HEK293 (cell line): ENCODE data around the gene MYL9.
A peak's percentile ranks its signal among the peaks of the same experiment; 100 is the strongest.

Experiments
- CTCF ChIA-PET: fragments of 350-600 bp; formaldehyde crosslinking; extraction: SDS; loops from one replicate; lab custom pipeline; 2021; ENCODE audit warnings: antibody characterized with exemption; lab: Yijun Ruan, JAX
- POLR2A ChIA-PET: fragments of 300-600 bp; formaldehyde crosslinking; extraction: SDS; loops from one replicate; lab custom pipeline; 2020; ENCODE audit warnings: antibody characterized with exemption, inconsistent platforms; lab: Yijun Ruan, JAX
- H3K27ac ChIP-seq: fragments of 200-500 bp; sonication (Bioruptor generic); 2 replicates; pipeline ENCODE4 v1.5.1; 2014; ENCODE audit warnings: low read depth, low read length, control low read depth, inconsistent platforms; ENCODE audit errors: extremely low read depth
- H3K36me3 ChIP-seq, 2 experiments: fragments of 200-500 bp in 1 of 2; sonication (Bioruptor generic) in 1 of 2; 1 replicate in 1 of 2; 2 replicates in 1 of 2; pipeline ENCODE4 v1.5.1; 2014 to 2017; ENCODE audit warnings: inconsistent platforms in 2 of 2, low read length in 2 of 2; ENCODE audit not compliant: control insufficient read depth in 2 of 2, insufficient read depth in 1 of 2
- H3K4me1 ChIP-seq: fragments of 200-500 bp; sonication (Bioruptor generic); 2 replicates; pipeline ENCODE4 v1.5.1; 2014; ENCODE audit warnings: mild to moderate bottlenecking, low read length, inconsistent platforms; ENCODE audit not compliant: control insufficient read depth, insufficient read depth
- H3K4me3 ChIP-seq: 2 replicates; pipeline ENCODE4 v1.5.1; 2011; ENCODE audit warnings: low read depth, mild to moderate bottlenecking, control low read depth, low read length, moderate library complexity
- H3K9me3 ChIP-seq: fragments of 200-500 bp; sonication (Bioruptor generic); 2 replicates; pipeline ENCODE4 v1.5.1; 2014; ENCODE audit warnings: low read depth, low read length, inconsistent platforms; ENCODE audit not compliant: control insufficient read depth, insufficient read depth
- BCL11B ChIP-seq: fragments of 450-650 bp; formaldehyde crosslinking; IDR thresholded peaks from 2 replicates; pipeline ENCODE4 v1.5.1; 2016; ENCODE audit warnings: low read depth, missing biosample characterization, missing genetic modification characterization
- EGR2 ChIP-seq: fragments of 450-650 bp; formaldehyde crosslinking; IDR thresholded peaks from 2 replicates; pipeline ENCODE4 v1.5.1; 2016; ENCODE audit warnings: low read depth, missing biosample characterization, missing genetic modification characterization
- KLF10 ChIP-seq: fragments of 450-650 bp; IDR thresholded peaks from 2 replicates; pipeline ENCODE4 v1.5.1; 2018; ENCODE audit warnings: missing biosample characterization, mild to moderate bottlenecking, missing genetic modification characterization
- PRDM4 ChIP-seq: fragments of 450-650 bp; formaldehyde crosslinking; IDR thresholded peaks from 2 replicates; pipeline ENCODE4 v1.5.1; 2017; ENCODE audit warnings: missing biosample characterization, missing genetic modification characterization
- SCRT2 ChIP-seq: fragments of 450-650 bp; formaldehyde crosslinking; IDR thresholded peaks from 2 replicates; pipeline ENCODE4 v1.5.1; 2016; ENCODE audit warnings: missing biosample characterization, missing genetic modification characterization
- SP2 ChIP-seq: fragments of 450-650 bp; formaldehyde crosslinking; IDR thresholded peaks from 2 replicates; pipeline ENCODE4 v1.5.1; 2016; ENCODE audit warnings: missing biosample characterization, missing genetic modification characterization
- SP7 ChIP-seq: fragments of 450-650 bp; formaldehyde crosslinking; IDR thresholded peaks from 2 replicates; pipeline ENCODE4 v1.5.1; 2016; ENCODE audit warnings: missing biosample characterization, missing genetic modification characterization
- WT1 ChIP-seq: fragments of 450-650 bp; formaldehyde crosslinking; IDR thresholded peaks from 2 replicates; pipeline ENCODE4 v1.5.1; 2016; ENCODE audit warnings: missing biosample characterization, missing genetic modification characterization
- ZBTB1 ChIP-seq: fragments of 450-650 bp; formaldehyde crosslinking; IDR thresholded peaks from 2 replicates; pipeline ENCODE4 v1.5.1; 2016; ENCODE audit warnings: missing biosample characterization, missing genetic modification characterization
- ZBTB17 ChIP-seq: fragments of 450-650 bp; formaldehyde crosslinking; IDR thresholded peaks from 2 replicates; pipeline ENCODE4 v1.5.1; 2016; ENCODE audit warnings: missing biosample characterization, missing genetic modification characterization
- ZBTB49 ChIP-seq: fragments of 450-650 bp; formaldehyde crosslinking; IDR thresholded peaks from 2 replicates; pipeline ENCODE4 v1.5.1; 2016; ENCODE audit warnings: missing biosample characterization, missing genetic modification characterization, low read depth
- ZFHX2 ChIP-seq: fragments of 450-650 bp; formaldehyde crosslinking; conservative IDR thresholded peaks from 2 replicates; pipeline ENCODE4 v1.5.1; 2016; ENCODE audit warnings: missing biosample characterization, missing genetic modification characterization
- ZFP3 ChIP-seq: fragments of 450-650 bp; formaldehyde crosslinking; IDR thresholded peaks from 2 replicates; pipeline ENCODE4 v1.5.1; 2016; ENCODE audit warnings: low read depth, missing biosample characterization, missing genetic modification characterization
- ZNF18 ChIP-seq: fragments of 450-650 bp; formaldehyde crosslinking; IDR thresholded peaks from 2 replicates; pipeline ENCODE4 v1.5.1; 2016; ENCODE audit warnings: missing biosample characterization, missing genetic modification characterization
- ZNF223 ChIP-seq: fragments of 450-650 bp; formaldehyde crosslinking; IDR thresholded peaks from 2 replicates; pipeline ENCODE4 v1.5.1; 2016; ENCODE audit warnings: missing biosample characterization, missing genetic modification characterization
- ZNF335 ChIP-seq: fragments of 450-650 bp; formaldehyde crosslinking; conservative IDR thresholded peaks from 2 replicates; pipeline ENCODE4 v1.5.1; 2016; ENCODE audit warnings: missing biosample characterization, missing genetic modification characterization
- ZNF48 ChIP-seq: fragments of 450-650 bp; formaldehyde crosslinking; IDR thresholded peaks from 2 replicates; pipeline ENCODE4 v1.5.1; 2016; ENCODE audit warnings: missing biosample characterization, missing genetic modification characterization
- ZNF548 ChIP-seq: fragments of 450-650 bp; formaldehyde crosslinking; IDR thresholded peaks from 2 replicates; pipeline ENCODE4 v1.5.1; 2016; ENCODE audit warnings: missing biosample characterization, missing genetic modification characterization
- ZNF585B ChIP-seq: fragments of 450-650 bp; formaldehyde crosslinking; IDR thresholded peaks from 2 replicates; pipeline ENCODE4 v1.5.1; 2016; ENCODE audit warnings: missing biosample characterization, missing genetic modification characterization
- ZNF600 ChIP-seq: fragments of 450-650 bp; formaldehyde crosslinking; IDR thresholded peaks from 2 replicates; pipeline ENCODE4 v1.5.1; 2016; ENCODE audit warnings: missing biosample characterization, missing genetic modification characterization
- ZNF621 ChIP-seq: fragments of 450-650 bp; formaldehyde crosslinking; IDR thresholded peaks from 2 replicates; pipeline ENCODE4 v1.5.1; 2017; ENCODE audit warnings: missing biosample characterization, missing genetic modification characterization
- ZNF623 ChIP-seq: fragments of 450-650 bp; formaldehyde crosslinking; IDR thresholded peaks from 2 replicates; pipeline ENCODE4 v1.5.1; 2016; ENCODE audit warnings: missing biosample characterization, missing genetic modification characterization
- ZNF660 ChIP-seq: fragments of 450-650 bp; IDR thresholded peaks from 2 replicates; pipeline ENCODE4 v1.5.1; 2018; ENCODE audit warnings: missing biosample characterization, mild to moderate bottlenecking, missing genetic modification characterization
- ZNF670 ChIP-seq: fragments of 450-650 bp; formaldehyde crosslinking; IDR thresholded peaks from 2 replicates; pipeline ENCODE4 v1.5.1; 2016; ENCODE audit warnings: missing biosample characterization, missing genetic modification characterization, low read depth
- ZSCAN16 ChIP-seq: fragments of 450-650 bp; formaldehyde crosslinking; IDR thresholded peaks from 2 replicates; pipeline ENCODE4 v1.5.1; 2016; ENCODE audit warnings: missing biosample characterization, missing genetic modification characterization

The MYL9 gene

GRCh38 chr20:36569847-36570429 lies 28.6 kb downstream of the MYL9 start (continued):
- TF ChIP-seq ZFHX2 (tag by site-specific recombination) (peak; percentile 58), WT1 (tag by site-specific recombination) (peak; percentile 37; the same call in 1 of the 2 replicates), ZNF48 (tag by site-specific recombination) (no peak), SP7 (tag by site-specific recombination) (peak; percentile 44; the same call in 1 of the 2 replicates)

- ChIA-PET POLR2A (interaction anchor here (3.1 kb wide), 1 partner anchor 33 kb away, joined by 26 read pairs; the partner anchor contains the start of gene RAB5IF), CTCF (interaction anchor here (1.0 to 4.4 kb wide), 2 partner anchors 13 to 34 kb away, joined by 4 to 18 read pairs; partner anchors contain the start of gene RAB5IF)
- Histone ChIP-seq H3K36me3 (no peaks in the 10 kb centered on the region; a peak in 1 of 3 replicates), H3K27ac (no peak overlapping the region), H3K4me3 (no peak overlapping the region), H3K4me1 (peaks cover 4% of the 10 kb centered on the region; the same call in 1 of the 2 replicates), H3K9me3 (no peaks in the 10 kb centered on the region)
- TF ChIP-seq WT1 (tag by site-specific recombination) (peak; percentile 21; the same call in 1 of the 2 replicates), EGR2 (tag by site-specific recombination) (peak; percentile 14; the same call in 1 of the 2 replicates), BCL11B (tag by site-specific recombination) (no peak), ZNF585B (tag by site-specific recombination) (no peak), SCRT2 (tag by site-specific recombination) (peak; percentile 56; the same call in 1 of the 2 replicates), ZNF600 (tag by site-specific recombination) (peak; percentile 46; the same call in 1 of the 2 replicates), PRDM4 (tag by site-specific recombination) (peak; percentile 45; the same call in 1 of the 2 replicates)
Observed at GRCh38 chr20:36571564-36572504, 30.5 kb downstream of the MYL9 start.

GRCh38 chr20:36572701-36573102 lies 31.4 kb downstream of the MYL9 start:
- H3K27ac ChIP-seq: peak overlapping the region; percentile 18; the same call in 1 of the 2 replicates
- H3K9me3 ChIP-seq: no peaks in the 10 kb centered on the region
- H3K4me3 ChIP-seq: peak overlapping the region; percentile 47
- ChIA-PET CTCF (interaction anchor here (0.7 kb wide), 1 partner anchor 16 kb away, joined by 3 read pairs; no protein-coding TSS in a partner anchor), POLR2A (interaction anchor here (0.6 to 3.1 kb wide), 7 partner anchors 11 to 802 kb away, joined by 3 to 26 read pairs (median 6); partner anchors contain the start of gene RAB5IF)
- H3K4me1 ChIP-seq: peaks cover 4% of the 10 kb centered on the region; the same call in 1 of the 2 replicates
- no peaks in the 10 kb centered on the region; a peak in 1 of 3 replicates for H3K36me3 ChIP-seq
- TF ChIP-seq SP2 (tag by site-specific recombination) (no peak), KLF10 (tag by site-specific recombination) (no peak), ZNF335 (no peak; the same call in 1 of the 2 replicates), ZNF18 (tag by site-specific recombination) (no peak), ZNF670 (tag by site-specific recombination) (no peak), ZNF621 (no peak), ZBTB17 (peak; percentile 86), ZNF660 (no peak), ZNF548 (tag by site-specific recombination) (no peak), ZFP3 (no peak), ZNF623 (no peak), ZNF223 (tag by site-specific recombination) (no peak), ZSCAN16 (tag by site-specific recombination) (no peak), ZBTB49 (tag by site-specific recombination) (no peak), ZBTB1 (tag by site-specific recombination) (no peak)
